ENCODE data around the gene ARHGAP8. TPM values are rescaled to one million over a fixed set of nuclear protein-coding genes. Genes with fewer than 3 reads are reported as not detected.

Gene ARHGAP8
- total and polyA plus RNA-seq, 2 donors (not counting 1 experiment from before 2014, with no cell fraction given): 0.37 TPM; not detected in 1

DNA sequence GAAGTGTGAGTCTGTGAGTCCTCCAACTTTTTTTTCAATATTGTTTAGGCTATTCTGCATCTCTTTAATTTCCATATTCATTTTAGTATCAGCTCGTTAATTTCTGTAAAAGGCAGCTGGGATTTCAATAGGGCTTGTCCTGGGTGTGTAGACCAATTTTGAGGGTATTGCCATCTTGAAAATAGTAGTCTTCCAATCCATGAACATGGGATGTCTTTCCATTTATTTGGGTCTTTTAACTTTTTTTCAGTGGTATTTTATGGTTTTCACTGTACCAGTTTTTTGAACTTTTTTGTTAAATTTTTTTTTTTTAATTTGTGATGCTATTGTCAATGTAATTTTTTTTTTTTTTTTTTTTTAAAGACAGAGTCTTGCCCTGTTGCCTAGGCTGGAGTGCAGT, 79.5 kb downstream of the ARHGAP8 start:
- H3K4me3 ChIP-seq (ENCODE audit: control extremely low read depth in 1 of 5, extremely low read depth in 1 of 5, insufficient read depth in 1 of 5, low read depth in 2 of 5, low read length in 4 of 5): no peak overlapping the region
- no peak overlapping the region for H2AFZ ChIP-seq (ENCODE audit: insufficient read depth, low read depth, low read length, poor library complexity, severe bottlenecking)
- ChIA-PET POLR2A (no interaction called here), CTCF (no interaction called here)
- Mint-ChIP-seq H3K4me3 (no peak overlapping the region), H3K27me3 (peaks cover 17% of the 10 kb centered on the region), H3K27ac (no peak overlapping the region), H3K4me1 (no peaks in the 10 kb centered on the region), H3K9me3 (ENCODE audit: insufficient read depth) (peaks cover 13% of the 10 kb centered on the region)
- no peaks in the 10 kb centered on the region for H3K79me2 ChIP-seq (ENCODE audit: control insufficient read depth, insufficient read depth, low read length)
- no peak overlapping the region for H3K27ac ChIP-seq (ENCODE audit: low read length in 2 of 2)
- ATAC-seq (ENCODE audit: low read depth) (no peak), DNase-seq (no peak)
- WGBS (ENCODE audit: insufficient coverage): no CpG with 5 or more reads among the region's 1 CpG
- intact Hi-C loops (cut with micrococcal nuclease): no loop called here
- H3K36me3 ChIP-seq (replicated peaks in 1 of 2; ENCODE audit: control extremely low read depth in 1 of 2, control insufficient read depth in 1 of 2, extremely low read depth in 1 of 2, insufficient read depth in 2 of 2, low read length in 1 of 2): no peaks in the 10 kb centered on the region
- no peaks in the 10 kb centered on the region for H3K4me1 ChIP-seq (ENCODE audit: control insufficient read depth in 2 of 2, insufficient read depth in 2 of 2, low read length in 2 of 2)
- peaks cover 0 to 15% (median 10%) of the 10 kb centered on the region in 3 donors for H3K9me3 ChIP-seq (ENCODE audit: control extremely low read depth in 1 of 3, control insufficient read depth in 2 of 3, insufficient read depth in 1 of 3, low read length in 2 of 3)
- no peak overlapping the region for H3K4me2 ChIP-seq (replicated peaks; ENCODE audit: low read depth, low read length, poor library complexity, severe bottlenecking)
- no peak overlapping the region for H3K9ac ChIP-seq (ENCODE audit: low read length)
- H4K20me1 ChIP-seq (ENCODE audit: control insufficient read depth, insufficient read depth, low read length, poor library complexity, severe bottlenecking): no peaks in the 10 kb centered on the region
- TF ChIP-seq CTCF (IDR thresholded peaks at IDR 0.05) (no peak), EZH2 (IDR thresholded peaks at IDR 0.05; ENCODE audit: borderline replicate concordance, insufficient read depth, low read depth, low read length, poor library complexity, severe bottlenecking) (no peak)
- peaks cover 0 to 5% (median 0%) of the 10 kb centered on the region in 4 experiments for H3K27me3 ChIP-seq (replicated peaks in 1 of 4; ENCODE audit: control extremely low read depth in 1 of 4, control insufficient read depth in 3 of 4, insufficient read depth in 4 of 4, low read length in 3 of 4)

DNA sequence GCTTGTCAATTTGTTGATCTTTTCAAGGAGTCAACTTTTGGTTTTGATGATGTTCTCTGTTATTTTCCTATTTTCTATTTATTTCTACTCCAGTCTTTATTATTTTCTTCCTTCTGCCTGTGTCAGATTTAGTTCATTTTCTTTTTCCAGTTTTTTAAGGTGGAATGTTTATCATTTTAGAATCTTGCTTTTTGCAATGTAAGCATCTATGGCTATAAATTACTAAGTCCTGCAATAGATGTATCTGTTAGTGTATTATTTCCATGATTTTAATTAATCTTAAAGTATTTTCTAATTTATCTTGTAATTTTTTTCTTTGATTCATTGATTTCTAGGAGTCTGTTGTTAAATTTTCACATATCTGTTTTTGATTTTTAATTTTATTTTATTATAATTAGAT, 81.7 kb downstream of the ARHGAP8 start:
- no peak overlapping the region for H3K27ac Mint-ChIP-seq
- no peak overlapping the region for H3K4me2 ChIP-seq (replicated peaks; ENCODE audit: low read depth, low read length, poor library complexity, severe bottlenecking)
- no peaks in the 10 kb centered on the region for H3K79me2 ChIP-seq (ENCODE audit: control insufficient read depth, insufficient read depth, low read length)
- H4K20me1 ChIP-seq (ENCODE audit: control insufficient read depth, insufficient read depth, low read length, poor library complexity, severe bottlenecking): no peaks in the 10 kb centered on the region
- intact Hi-C loops (cut with micrococcal nuclease): no loop called here
- H3K27me3 ChIP-seq (replicated peaks in 1 of 4; ENCODE audit: control extremely low read depth in 1 of 4, control insufficient read depth in 3 of 4, insufficient read depth in 4 of 4, low read length in 3 of 4): peaks cover 0 to 5% (median 0%) of the 10 kb centered on the region in 4 experiments
- ChIA-PET CTCF (no interaction called here), POLR2A (no interaction called here)
- no peak overlapping the region for H2AFZ ChIP-seq (ENCODE audit: insufficient read depth, low read depth, low read length, poor library complexity, severe bottlenecking)
- no peak overlapping the region for H3K9ac ChIP-seq (ENCODE audit: low read length)
- no peak overlapping the region for H3K4me3 Mint-ChIP-seq
- no peak overlapping the region for H3K27ac ChIP-seq (ENCODE audit: low read length in 2 of 2)
- H3K9me3 Mint-ChIP-seq (ENCODE audit: insufficient read depth): peaks cover 13% of the 10 kb centered on the region
- H3K4me1 Mint-ChIP-seq: no peaks in the 10 kb centered on the region
- TF ChIP-seq EZH2 (IDR thresholded peaks at IDR 0.05; ENCODE audit: borderline replicate concordance, insufficient read depth, low read depth, low read length, poor library complexity, severe bottlenecking) (no peak), CTCF (IDR thresholded peaks at IDR 0.05) (no peak)
- no peaks in the 10 kb centered on the region for H3K36me3 ChIP-seq (replicated peaks in 1 of 2; ENCODE audit: control extremely low read depth in 1 of 2, control insufficient read depth in 1 of 2, extremely low read depth in 1 of 2, insufficient read depth in 2 of 2, low read length in 1 of 2)
- no peaks in the 10 kb centered on the region for H3K4me1 ChIP-seq (ENCODE audit: control insufficient read depth in 2 of 2, insufficient read depth in 2 of 2, low read length in 2 of 2)
- no peak overlapping the region for H3K4me3 ChIP-seq (ENCODE audit: control extremely low read depth in 1 of 5, extremely low read depth in 1 of 5, insufficient read depth in 1 of 5, low read depth in 2 of 5, low read length in 4 of 5)
- ATAC-seq (ENCODE audit: low read depth) (no peak), DNase-seq (no peak)
- peaks cover 9% of the 10 kb centered on the region for H3K27me3 Mint-ChIP-seq
- peaks cover 0 to 19% (median 10%) of the 10 kb centered on the region in 3 donors for H3K9me3 ChIP-seq (ENCODE audit: control extremely low read depth in 1 of 3, control insufficient read depth in 2 of 3, insufficient read depth in 1 of 3, low read length in 2 of 3)

Measured in B cell (primary cell).